M059J (cell line): ENCODE data around the gene RNF31. TPM values are rescaled to one million over a fixed set of nuclear protein-coding genes. Genes with fewer than 3 reads are reported as not detected.

Experiments
- DNase-seq: peaks from one replicate; pipeline ENCODE4 v3.0.0-alpha.2; 2012; ENCODE audit warnings: low read depth
- total RNA-seq: library from RNA; depleted of rRNA; stranded (reverse); fragments of >200 nt; shearing (Covaris generic); gene quantifications from 2 replicates; pipeline ENCODE4 v1.2.3, GENCODE V29; 2014

RNF31 gene
- total RNA-seq, 1 experiment from 2014 or later = 68.0 TPM

GRCh38 chr14:24182110-24182882, 35.0 kb downstream of the RNF31 start:
- DNase-seq = no peak

- DNase-seq = no peak
Observed at GRCh38 chr14:24183014-24183481, 35.8 kb downstream of the RNF31 start.

GRCh38 chr14:24184104-24184970, 37.0 kb downstream of the RNF31 start:
- DNase-seq = no peak

GRCh38 chr14:24185026-24185425, 37.7 kb downstream of the RNF31 start:
- no peak for DNase-seq

- no peak for DNase-seq
Observed at GRCh38 chr14:24185741-24186140, 38.4 kb downstream of the RNF31 start.

- no peak for DNase-seq
Observed at GRCh38 chr14:24186831-24187538, 39.7 kb downstream of the RNF31 start.

- DNase-seq = no peak
Observed at GRCh38 chr14:24187539-24187915, 40.2 kb downstream of the RNF31 start.

- DNase-seq = peak; percentile 96
Observed at GRCh38 chr14:24188251-24189058, 41.2 kb downstream of the RNF31 start, which contains the start of gene IPO4. Gene IPO4 (minus strand): TSS chr14:24188816. CDS start chr14:24188787, 29 bp downstream.

- DNase-seq = no peak
Observed at GRCh38 chr14:24189059-24189375, 41.7 kb downstream of the RNF31 start.

GRCh38 chr14:24189460-24189859, 42.2 kb downstream of the RNF31 start:
- DNase-seq = no peak

GRCh38 chr14:24190416-24190815, 43.1 kb downstream of the RNF31 start:
- DNase-seq = no peak

GRCh38 chr14:24192933-24193332, 45.6 kb downstream of the RNF31 start:
- DNase-seq = no peak

GRCh38 chr14:24194186-24194872, 47.0 kb downstream of the RNF31 start:
- no peak for DNase-seq

GRCh38 chr14:24194873-24195185, 47.5 kb downstream of the RNF31 start:
- DNase-seq = no peak

- peak; percentile 84 for DNase-seq
Observed at GRCh38 chr14:24195186-24196070, 48.1 kb downstream of the RNF31 start, which contains the start of gene TM9SF1. Gene TM9SF1 (minus strand): TSS chr14:24195441. CDS start chr14:24195019, 422 bp downstream.

GRCh38 chr14:24196071-24197055, 49.1 kb downstream of the RNF31 start:
- DNase-seq = peak; percentile 34

- DNase-seq = no peak
Observed at GRCh38 chr14:24197056-24197450, 49.8 kb downstream of the RNF31 start.

- DNase-seq = no peak
Observed at GRCh38 chr14:24198814-24199524, 51.7 kb downstream of the RNF31 start.
